Karpas-422 (cell line): Measurements from ENCODE around the gene GALNTL6. TPM values are rescaled to one million over a fixed set of nuclear protein-coding genes. Genes with fewer than 3 reads are reported as not detected.

Experiments used
- DNase-seq: peaks from one replicate; pipeline ENCODE4 v3.0.0-alpha.2; 2015
- H2AFZ ChIP-seq: fragments of 200-600 bp; sonication (generic); 2 replicates; pipeline ENCODE4 v1.6.1; 2014; ENCODE audit warnings: antibody characterized with exemption, low read length, mixed read lengths
- H3K27ac ChIP-seq: fragments of 200-600 bp; sonication (generic); 2 replicates; pipeline ENCODE4 v1.5.1; 2014; ENCODE audit warnings: mild to moderate bottlenecking, low read length, moderate library complexity
- H3K27me3 ChIP-seq: fragments of 200-600 bp; sonication (generic); 2 replicates; pipeline ENCODE4 v1.6.1; 2014; ENCODE audit warnings: low read length, mixed read lengths
- H3K36me3 ChIP-seq: fragments of 200-600 bp; sonication (generic); 2 replicates; pipeline ENCODE4 v1.6.1; 2014; ENCODE audit warnings: low read length, mixed read lengths; ENCODE audit not compliant: insufficient read depth
- H3K4me1 ChIP-seq: fragments of 200-600 bp; sonication (generic); 2 replicates; pipeline ENCODE4 v1.6.1; 2014; ENCODE audit warnings: mild to moderate bottlenecking, low read length, mixed read lengths
- H3K4me2 ChIP-seq: fragments of 200-600 bp; sonication (generic); 2 replicates; pipeline ENCODE4 v1.6.1; 2014; ENCODE audit warnings: low read length, low read depth, mild to moderate bottlenecking; ENCODE audit not compliant: poor library complexity, severe bottlenecking
- H3K4me3 ChIP-seq: fragments of 200-600 bp; sonication (generic); 2 replicates; pipeline ENCODE4 v1.5.1; 2014; ENCODE audit warnings: mild to moderate bottlenecking, antibody characterized with exemption, low read length, mixed read lengths
- H3K79me2 ChIP-seq: fragments of 200-600 bp; sonication (generic); 2 replicates; pipeline ENCODE4 v1.6.1; 2014; ENCODE audit warnings: mild to moderate bottlenecking, low read length, mixed read lengths
- H3K9ac ChIP-seq: fragments of 200-600 bp; sonication (generic); 2 replicates; pipeline ENCODE4 v1.6.0; 2014; ENCODE audit warnings: low read length
- H3K9me2 ChIP-seq: fragments of 200-600 bp; sonication (generic), shearing (Covaris generic); replicated peaks from 2 replicates; pipeline ENCODE4 v1.6.0; 2014; ENCODE audit warnings: mild to moderate bottlenecking, low read length, moderate library complexity; ENCODE audit not compliant: insufficient read depth
- H3K9me3 ChIP-seq: fragments of 300-700, 200-600 bp; sonication (generic); 2 replicates; pipeline ENCODE4 v1.6.1; 2014; ENCODE audit warnings: low read length, mixed read lengths
- H4K20me1 ChIP-seq: fragments of 200-600 bp; sonication (generic); 2 replicates; pipeline ENCODE4 v1.6.1; 2014; ENCODE audit warnings: mild to moderate bottlenecking, antibody characterized with exemption, low read length, low read depth; ENCODE audit not compliant: insufficient read depth
- total RNA-seq: library from RNA; depleted of rRNA; stranded (reverse); fragments of >200 nt; shearing (Covaris generic); gene quantifications from 2 replicates; pipeline ENCODE4 v1.2.3, GENCODE V29; 2014; ENCODE audit warnings: low replicate concordance

GALNTL6 gene
- total RNA-seq, 1 experiment from 2014 or later: not detected

DNA sequence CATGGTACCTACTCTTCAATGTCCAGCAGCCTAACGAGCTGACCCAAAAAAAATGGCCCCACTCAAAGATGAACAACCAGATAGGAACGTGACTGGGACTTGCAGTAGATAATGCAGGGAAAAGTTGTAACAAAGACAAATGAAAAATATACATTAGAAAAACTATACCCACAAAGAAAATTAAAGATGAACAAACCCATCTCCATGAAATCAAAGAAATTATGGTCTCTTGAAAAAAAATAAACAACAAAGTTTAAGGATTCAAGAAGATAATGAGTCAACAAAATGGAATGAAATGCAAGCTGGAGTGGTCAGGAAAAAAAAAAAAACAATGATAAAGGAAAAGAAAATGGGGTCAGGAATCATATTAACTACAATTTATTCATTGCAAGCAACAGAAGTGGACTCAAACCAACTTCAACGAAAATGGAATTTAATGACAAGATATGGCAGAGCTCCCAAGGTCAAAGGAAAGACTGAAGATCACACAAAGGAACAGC, 1045.6 kb downstream of the GALNTL6 start:
- Histone ChIP-seq H3K4me2 (no peak overlapping the region), H3K36me3 (no peaks in the 10 kb centered on the region), H3K9ac (no peak overlapping the region), H3K4me1 (no peaks in the 10 kb centered on the region), H3K4me3 (no peak overlapping the region), H4K20me1 (no peaks in the 10 kb centered on the region), H3K9me3 (no peaks in the 10 kb centered on the region), H2AFZ (no peak overlapping the region), H3K27me3 (no peaks in the 10 kb centered on the region), H3K79me2 (no peaks in the 10 kb centered on the region), H3K9me2 (no peaks in the 10 kb centered on the region), H3K27ac (no peak overlapping the region)
- no peak for DNase-seq

DNA sequence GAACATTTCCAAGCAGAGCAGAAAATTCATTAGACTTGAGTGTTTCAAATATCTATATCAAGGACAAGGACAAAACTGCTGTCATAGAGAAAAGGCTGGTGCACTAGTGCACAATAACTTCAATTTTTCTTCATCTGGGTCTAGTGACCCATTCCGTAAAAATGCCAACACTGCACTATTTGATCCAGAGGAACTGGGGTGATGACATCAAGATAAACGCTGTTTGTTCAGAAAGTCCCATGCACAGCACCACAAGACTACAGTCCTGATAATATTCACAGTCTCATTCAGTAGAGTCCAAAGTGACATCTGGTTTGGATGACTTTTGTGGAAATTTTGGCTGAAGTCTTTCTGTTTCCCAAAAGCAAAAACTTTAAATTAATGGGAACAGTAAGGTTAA, 1051.9 kb downstream of the GALNTL6 start:
- no peak overlapping the region for H2AFZ ChIP-seq
- no peaks in the 10 kb centered on the region for H4K20me1 ChIP-seq
- no peak for DNase-seq
- no peaks in the 10 kb centered on the region for H3K36me3 ChIP-seq
- no peak overlapping the region for H3K27ac ChIP-seq
- H3K79me2 ChIP-seq: no peaks in the 10 kb centered on the region
- no peaks in the 10 kb centered on the region for H3K4me1 ChIP-seq
- no peaks in the 10 kb centered on the region for H3K9me2 ChIP-seq
- no peak overlapping the region for H3K9ac ChIP-seq
- H3K27me3 ChIP-seq: no peaks in the 10 kb centered on the region
- H3K9me3 ChIP-seq: no peaks in the 10 kb centered on the region
- no peak overlapping the region for H3K4me3 ChIP-seq
- no peak overlapping the region for H3K4me2 ChIP-seq

DNA sequence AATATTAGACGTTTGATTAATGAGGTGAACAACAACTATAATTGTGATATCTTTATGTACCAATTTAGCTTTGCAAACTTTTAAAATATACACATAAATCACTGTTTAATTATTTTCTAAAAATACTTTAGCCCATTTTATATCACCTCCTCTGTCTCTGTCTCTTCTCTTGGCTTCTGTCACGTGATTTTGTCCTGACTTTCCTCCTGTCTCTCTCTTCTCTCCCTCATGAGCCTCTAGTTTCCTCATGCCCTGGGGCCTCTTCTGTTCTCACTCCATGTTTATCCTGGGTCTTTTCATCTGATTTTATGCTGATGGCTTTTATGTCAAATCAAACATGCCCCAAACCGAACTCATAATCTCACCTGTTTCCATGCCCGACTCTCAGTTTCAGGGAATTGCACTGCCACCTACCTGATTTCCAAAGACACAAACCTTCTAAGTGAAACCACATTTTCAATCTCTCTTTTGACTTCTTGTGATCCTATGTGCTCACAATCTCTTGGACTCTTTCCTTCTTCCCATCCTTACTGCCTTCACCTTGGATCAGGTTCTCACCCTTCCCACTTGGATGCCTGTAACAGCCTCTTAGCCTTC, 1052.4 kb downstream of the GALNTL6 start:
- Histone ChIP-seq H3K4me1 (no peaks in the 10 kb centered on the region), H3K36me3 (no peaks in the 10 kb centered on the region), H3K4me3 (no peak overlapping the region), H3K9me2 (no peaks in the 10 kb centered on the region), H3K4me2 (no peak overlapping the region), H3K27me3 (no peaks in the 10 kb centered on the region), H3K9me3 (no peaks in the 10 kb centered on the region), H2AFZ (no peak overlapping the region), H3K9ac (no peak overlapping the region), H3K27ac (no peak overlapping the region), H3K79me2 (no peaks in the 10 kb centered on the region), H4K20me1 (no peaks in the 10 kb centered on the region)
- no peak for DNase-seq

DNA sequence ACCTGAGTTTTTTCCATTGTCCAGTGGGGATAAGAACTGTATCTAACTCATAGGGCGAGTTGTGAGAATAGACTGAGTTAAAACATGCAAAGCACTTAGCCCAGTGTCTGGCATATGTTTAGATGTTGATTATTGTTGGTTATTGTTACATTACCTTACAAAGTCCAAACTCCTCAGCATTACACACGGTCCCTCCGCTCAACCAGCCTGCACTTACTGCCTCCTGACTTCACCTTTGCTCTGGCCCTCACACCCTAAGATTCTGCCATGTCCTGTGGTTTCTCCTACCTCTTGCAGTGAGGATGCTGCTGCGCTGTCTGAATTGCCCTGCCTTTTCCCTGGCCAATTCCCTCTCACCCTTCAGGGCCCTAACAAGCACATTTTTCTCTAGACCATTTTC, 1053.2 kb downstream of the GALNTL6 start:
- no peak overlapping the region for H3K4me3 ChIP-seq
- no peak overlapping the region for H2AFZ ChIP-seq
- no peak overlapping the region for H3K9ac ChIP-seq
- no peaks in the 10 kb centered on the region for H3K9me2 ChIP-seq
- H3K27ac ChIP-seq: no peak overlapping the region
- no peaks in the 10 kb centered on the region for H3K79me2 ChIP-seq
- no peak overlapping the region for H3K4me2 ChIP-seq
- DNase-seq: no peak
- no peaks in the 10 kb centered on the region for H3K9me3 ChIP-seq
- no peaks in the 10 kb centered on the region for H3K4me1 ChIP-seq
- H4K20me1 ChIP-seq: no peaks in the 10 kb centered on the region
- no peaks in the 10 kb centered on the region for H3K27me3 ChIP-seq
- no peaks in the 10 kb centered on the region for H3K36me3 ChIP-seq

DNA sequence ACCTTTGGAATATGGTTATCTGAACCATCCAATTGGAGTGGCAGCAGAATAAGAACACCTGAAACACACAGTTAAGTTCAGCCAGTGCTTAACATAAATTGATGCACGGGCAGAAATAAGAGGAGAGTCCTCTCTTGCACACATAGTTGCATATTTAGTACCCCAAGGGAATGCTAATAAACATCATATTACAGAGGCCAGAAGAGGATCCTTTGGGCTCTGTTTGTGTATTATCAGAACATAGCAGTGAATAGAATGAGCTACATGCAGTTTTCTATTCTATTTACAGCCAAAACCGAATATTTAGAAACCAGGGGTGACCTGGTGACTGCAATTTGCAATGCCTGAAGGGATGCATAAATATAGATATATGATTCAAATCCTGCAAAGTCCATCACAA, 1054.6 kb downstream of the GALNTL6 start:
- H3K9ac ChIP-seq: no peak overlapping the region
- no peaks in the 10 kb centered on the region for H3K36me3 ChIP-seq
- no peaks in the 10 kb centered on the region for H3K27me3 ChIP-seq
- DNase-seq: no peak
- no peak overlapping the region for H3K27ac ChIP-seq
- H4K20me1 ChIP-seq: no peaks in the 10 kb centered on the region
- H3K4me2 ChIP-seq: no peak overlapping the region
- H3K9me2 ChIP-seq: no peaks in the 10 kb centered on the region
- no peaks in the 10 kb centered on the region for H3K4me1 ChIP-seq
- no peaks in the 10 kb centered on the region for H3K9me3 ChIP-seq
- no peak overlapping the region for H3K4me3 ChIP-seq
- no peak overlapping the region for H2AFZ ChIP-seq
- H3K79me2 ChIP-seq: no peaks in the 10 kb centered on the region

DNA sequence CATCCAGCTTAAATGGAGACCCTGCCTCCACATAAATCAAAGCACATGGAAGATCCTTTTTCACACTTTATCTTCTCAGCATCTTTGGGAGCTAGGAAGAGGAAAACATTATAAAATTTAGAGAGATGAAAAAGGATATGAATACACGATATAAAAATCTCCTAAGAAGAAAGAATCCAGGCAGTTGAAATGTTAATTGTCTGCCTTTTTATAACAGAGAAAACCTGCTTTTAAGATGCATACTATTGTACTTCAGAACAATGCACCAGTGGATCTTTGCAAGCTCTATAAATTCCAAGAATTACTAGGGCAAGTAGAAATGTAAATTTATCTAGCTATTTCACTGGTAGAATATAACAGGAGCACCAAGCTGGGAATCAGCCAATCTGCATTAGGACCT, 1055.1 kb downstream of the GALNTL6 start:
- no peaks in the 10 kb centered on the region for H4K20me1 ChIP-seq
- no peaks in the 10 kb centered on the region for H3K4me1 ChIP-seq
- no peaks in the 10 kb centered on the region for H3K79me2 ChIP-seq
- no peaks in the 10 kb centered on the region for H3K36me3 ChIP-seq
- H3K4me2 ChIP-seq: no peak overlapping the region
- H3K9ac ChIP-seq: no peak overlapping the region
- H2AFZ ChIP-seq: no peak overlapping the region
- no peaks in the 10 kb centered on the region for H3K27me3 ChIP-seq
- DNase-seq: no peak
- H3K9me3 ChIP-seq: no peaks in the 10 kb centered on the region
- H3K27ac ChIP-seq: no peak overlapping the region
- H3K4me3 ChIP-seq: no peak overlapping the region
- no peaks in the 10 kb centered on the region for H3K9me2 ChIP-seq

DNA sequence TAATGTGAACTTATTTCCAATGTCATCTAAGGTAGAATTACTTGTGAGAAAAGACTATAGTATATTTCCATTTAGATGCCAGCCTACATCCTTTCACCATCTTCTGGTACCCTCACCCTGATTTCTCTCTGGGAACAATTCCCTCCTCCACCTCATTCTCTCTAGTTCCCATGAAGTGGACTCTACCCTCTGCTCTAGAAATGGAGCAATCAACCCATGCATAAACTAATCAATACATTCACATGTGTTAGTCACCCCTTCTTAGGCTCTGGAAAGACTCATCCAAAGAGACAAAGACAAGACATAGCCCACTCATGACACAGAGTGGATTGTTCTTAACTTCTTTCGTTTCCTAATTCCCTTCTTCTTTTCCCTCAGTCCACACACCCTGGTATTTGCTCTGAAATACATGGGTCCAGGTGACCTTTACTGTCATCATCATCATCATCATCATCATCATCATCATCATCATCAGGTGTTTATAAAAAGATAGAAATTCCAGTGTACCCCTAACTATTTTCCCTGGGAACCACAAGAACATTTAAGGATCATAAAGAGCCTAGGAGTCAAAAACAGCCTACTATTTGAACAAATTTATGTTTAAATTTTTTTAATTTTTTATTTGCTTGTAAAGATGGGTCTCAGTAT, 1056.5 kb downstream of the GALNTL6 start:
- H4K20me1 ChIP-seq: no peaks in the 10 kb centered on the region

DNA sequence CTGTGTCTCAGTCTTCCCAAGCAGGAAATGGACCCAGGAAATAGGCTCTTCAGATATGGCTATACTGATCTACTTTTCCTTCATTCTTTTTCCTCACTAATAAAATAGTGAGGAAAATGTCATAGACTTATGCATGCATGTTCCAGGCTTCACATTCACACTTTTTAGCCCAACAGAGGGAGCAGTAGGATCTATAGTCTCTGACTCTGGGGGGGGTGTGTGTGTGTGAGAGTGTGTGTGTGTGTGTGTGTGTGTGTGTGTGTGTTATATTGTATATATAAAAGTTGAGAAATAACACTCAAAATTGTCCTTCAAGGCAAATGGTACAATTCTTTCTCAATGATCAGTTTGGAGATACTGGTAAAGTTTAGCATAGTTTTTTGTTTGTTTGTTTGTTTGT, 1058.2 kb downstream of the GALNTL6 start:
- Histone ChIP-seq H3K4me1 (no peaks in the 10 kb centered on the region), H3K27ac (no peak overlapping the region), H3K79me2 (no peaks in the 10 kb centered on the region), H2AFZ (no peak overlapping the region), H3K4me3 (no peak overlapping the region), H3K36me3 (no peaks in the 10 kb centered on the region), H3K4me2 (no peak overlapping the region), H3K9me2 (no peaks in the 10 kb centered on the region), H4K20me1 (no peaks in the 10 kb centered on the region), H3K9me3 (no peaks in the 10 kb centered on the region), H3K27me3 (no peaks in the 10 kb centered on the region), H3K9ac (no peak overlapping the region)
- no peak for DNase-seq

More for the DNA sequence above, 1056.5 kb downstream of the GALNTL6 start:
- no peaks in the 10 kb centered on the region for H3K79me2 ChIP-seq
- no peak overlapping the region for H3K27ac ChIP-seq
- H3K9me3 ChIP-seq: no peaks in the 10 kb centered on the region
- no peaks in the 10 kb centered on the region for H3K27me3 ChIP-seq
- no peaks in the 10 kb centered on the region for H3K4me1 ChIP-seq
- no peaks in the 10 kb centered on the region for H3K9me2 ChIP-seq
- no peak overlapping the region for H3K4me2 ChIP-seq
- H3K4me3 ChIP-seq: no peak overlapping the region
- H3K9ac ChIP-seq: no peak overlapping the region
- no peaks in the 10 kb centered on the region for H3K36me3 ChIP-seq
- no peak for DNase-seq
- no peak overlapping the region for H2AFZ ChIP-seq
